Heart right ventricle (tissue), 16 donors: ENCODE data around the gene ITFG1. TPM values are rescaled to one million over a fixed set of nuclear protein-coding genes. Genes with fewer than 3 reads are reported as not detected.

ENCODE experiments used
- ATAC-seq, 8 donors: fragments of 200-7000 bp; cut with Tn5 transposase; one replicate each; pipeline ENCODE4 v1.9.1; 2020; ENCODE audit warnings: mild to moderate bottlenecking in 8 of 8, moderate library complexity in 8 of 8, moderate number of reproducible peaks in 1 of 8
- DNase-seq, 2 donors: peaks; one replicate each; pipeline ENCODE4 v3.0.0-alpha.2; 2020
- H3K27ac ChIP-seq, 10 donors: fragments of 200-600 bp; sonication (generic) in 2 of 10; one replicate each; pipeline versions ENCODE4 v1.5.0 to v1.8.0; 2020 to 2022; ENCODE audit warnings: mild to moderate bottlenecking in 3 of 10
- H3K27me3 ChIP-seq, 7 donors: fragments of 200-600 bp; one replicate each; pipeline ENCODE4 v1.8.0; 2021 to 2022; ENCODE audit warnings: mild to moderate bottlenecking in 2 of 7
- H3K36me3 ChIP-seq, 9 donors: fragments of 200-600 bp; sonication (generic) in 1 of 9; one replicate each; pipeline versions ENCODE4 v1.5.0 to v1.8.0; 2020 to 2022; ENCODE audit warnings: mild to moderate bottlenecking in 2 of 9
- H3K4me1 ChIP-seq, 9 donors: fragments of 200-600 bp; sonication (generic) in 1 of 9; one replicate each; pipeline versions ENCODE4 v1.5.0 to v1.8.0; 2020 to 2022; ENCODE audit warnings: mild to moderate bottlenecking in 4 of 9
- H3K4me3 ChIP-seq, 10 donors: fragments of 200-600 bp; sonication (generic) in 2 of 10; one replicate each; pipeline versions ENCODE4 v1.5.0 to v1.8.0; 2020 to 2022; ENCODE audit warnings: mild to moderate bottlenecking in 7 of 10, moderate library complexity in 2 of 10
- H3K9me3 ChIP-seq, 11 donors: fragments of 200-600 bp in 10 of 11; sonication (generic) in 2 of 11; one replicate each; pipeline versions ENCODE4 v1.5.0 to v1.8.0; 2013 to 2022; ENCODE audit warnings: mild to moderate bottlenecking in 2 of 11, control low read depth in 1 of 11, moderate library complexity in 1 of 11
- CTCF ChIP-seq, 9 donors: fragments of 200-600 bp; sonication (generic) in 2 of 9; IDR thresholded peaks; one replicate each; pipeline versions ENCODE4 v1.5.0 to v1.8.0; 2021 to 2022; ENCODE audit warnings: antibody characterized with exemption in 9 of 9, mild to moderate bottlenecking in 5 of 9, moderate library complexity in 1 of 9
- WGBS, 2 donors: extraction: QIAGEN DNeasy Blood & Tissue Kit; methylation state at CpG; one replicate each; pipeline ENCODE4 v1.1.7; 2013; ENCODE audit warnings: inconsistent platforms in 1 of 2; 5-methylcytosine and 5-hydroxymethylcytosine counted together
- intact Hi-C, 10 donors: fragments of 100-400 bp; cut with DNase I; formaldehyde crosslinking; loops; one replicate each; pipeline versions ENCODE4 v1.11.1 to v1.14.2; 2022
- polyA plus RNA-seq, 2 donors: library from polyadenylated mRNA; stranded (reverse); fragments of 200-250 nt; gene quantifications; one replicate each; pipeline ENCODE4 v1.2.3, GENCODE V29; 2013
- total RNA-seq, 10 donors: library from RNA; stranded (reverse); fragmentation: NEBNext Ultra II Directional in 3 of 10; extraction: Animal tissue kit (Norgen Biotek cat#: 25700) in 3 of 10; gene quantifications; one replicate each; pipeline versions ENCODE4 v1.2.1 to v1.2.4, GENCODE V29; 2021 to 2023
- donor health status: Arrhythmogenic right ventricular cardiomyopathy.
- donor health status: ischemic (EF 13 %, LVEDD 7.1; RV severe dilation, severe dysfunction).
- donor health status: healthy with polysubstance abuse.
- donor health status: DM: no; HTN: yes; CAD: no.
- donor health status: DM: no; HTN: no; CAD: no.
- donor health status: ischemic (EF 25% LVEDD 6.9; RV normal size, moderate dysfunction).
- donor health status: ischemic (EF 25% LVEDD 5.7; RV mildly dilated, moderate dysfunction).
- donor health status: healthy.
- donor health status: DM: yes; HTN: yes; CAD: no.
- donor health status: Ischemic cardiomyopathy.
- donor health status: ischemic (EF 35%, LVEDD 5.7; RV mildly dilated, moderate dysfunction).
- donor health status: nonischemic (EF 11% LVEDD 7.7; RV severe dilation, severe dysfunction).
- donor health status: DM: yes; HTN: yes; CAD: no.
- donor health status: PGD.
- donor health status: ischemic (EF 29% LVEDD 5.4; RV normal size, mild dysfunction).
- donor health status: nonischemic (EF 23%, LVEDD 6.1; RV moderate dilation, normal function).

The ITFG1 gene
- total and polyA plus RNA-seq, 12 donors, result 10.1 to 94.5 (median 72.3) TPM

GRCh38 chr16:47465919-47466630, 5.2 kb upstream of the ITFG1 start:
- intact Hi-C loops, result loop anchor here in 2 of 10 donors (10.0 kb wide), 2 partner anchors 59 to 119 kb away; no protein-coding TSS in a partner anchor
- peaks cover 14 to 92% (median 74%) of the 10 kb centered on the region in 9 donors for H3K4me1 ChIP-seq
- TF ChIP-seq CTCF (IDR thresholded peaks at IDR 0.05), result no peak
- no peak for ATAC-seq
- H3K36me3 ChIP-seq, result peaks cover 0 to 7% (median 0%) of the 10 kb centered on the region in 9 donors
- no peak for DNase-seq
- peak overlapping the region in 1 of 10 donors; percentile 5 for H3K27ac ChIP-seq
- no peaks in the 10 kb centered on the region for H3K27me3 ChIP-seq
- WGBS, 2 donors, result 51 to 61% methylated on average over 2 of the region's 2 CpGs
- no peak overlapping the region for H3K4me3 ChIP-seq
- H3K9me3 ChIP-seq, result no peaks in the 10 kb centered on the region

GRCh38 chr16:47463771-47464624, 3.1 kb upstream of the ITFG1 start:
- intact Hi-C loops, result loop anchor here in 3 of 10 donors (2.0 to 10.0 kb wide), 3 partner anchors 61 to 321 kb away; partner anchors contain the start of gene NETO2 (in 1 of the 3)
- Histone ChIP-seq H3K27ac (peak overlapping the region in 8 of 10 donors; percentile 3 to 100 (median 32)), H3K27me3 (no peaks in the 10 kb centered on the region), H3K9me3 (no peaks in the 10 kb centered on the region), H3K4me1 (peaks cover 20 to 87% (median 83%) of the 10 kb centered on the region in 9 donors), H3K36me3 (peaks cover 0 to 7% (median 0%) of the 10 kb centered on the region in 9 donors), H3K4me3 (no peak overlapping the region)
- TF ChIP-seq CTCF (IDR thresholded peaks at IDR 0.05), result no peak
- DNase-seq (no peak), ATAC-seq (no peak)
- 61 to 62% methylated on average over 11 of the region's 11 CpGs for WGBS, 2 donors

GRCh38 chr16:47461598-47462266, 869 bp upstream of the ITFG1 start:
- ATAC-seq, result peak; percentile 46 to 67 (median 58)
- peak overlapping the region; percentile 53 to 97 (median 88) for H3K4me3 ChIP-seq
- 1% methylated on average over 17 of the region's 17 CpGs for WGBS, 2 donors
- TF ChIP-seq CTCF (IDR thresholded peaks at IDR 0.05), result no peak
- peak in 1 of 2 donors; percentile 36 for DNase-seq
- peaks cover 15 to 76% (median 64%) of the 10 kb centered on the region in 9 donors for H3K4me1 ChIP-seq
- no peaks in the 10 kb centered on the region for H3K27me3 ChIP-seq
- H3K27ac ChIP-seq, result peak overlapping the region; percentile 98 to 100 (median 99)
- peaks cover 0 to 28% (median 6%) of the 10 kb centered on the region in 9 donors for H3K36me3 ChIP-seq
- no peaks in the 10 kb centered on the region for H3K9me3 ChIP-seq
- intact Hi-C loops, result loop anchor here in 4 of 10 donors (1.0 to 10.0 kb wide), 5 partner anchors 31 to 319 kb away; partner anchors contain the start of gene NETO2 (in 1 of the 4)
